ENCODE measurements around the gene TACO1.

TACO1 gene

GRCh38 chr17:63600569-63601438 is at the start of gene TACO1:
TSS of gene TACO1 (plus strand) at chr17:63600895. CDS start at chr17:63601084, 189 bp downstream.
- peak; percentile 59 for DNase-seq

GRCh38 chr17:63552211-63552610 is 48.5 kb upstream of the TACO1 start:
- DNase-seq: no peak

- DNase-seq: no peak
Observed at GRCh38 chr17:63555500-63556156, 45.1 kb upstream of the TACO1 start.

- no peak for DNase-seq
Observed at GRCh38 chr17:63557416-63557815, 43.3 kb upstream of the TACO1 start.

- DNase-seq: no peak
Observed at GRCh38 chr17:63558441-63558840, 42.3 kb upstream of the TACO1 start.

- DNase-seq: no peak
Observed at GRCh38 chr17:63561819-63562218, 38.9 kb upstream of the TACO1 start.

- DNase-seq: no peak
Observed at GRCh38 chr17:63563339-63563738, 37.4 kb upstream of the TACO1 start.

- no peak for DNase-seq
Observed at GRCh38 chr17:63564562-63564961, 36.1 kb upstream of the TACO1 start.

- no peak for DNase-seq
Observed at GRCh38 chr17:63567229-63567628, 33.5 kb upstream of the TACO1 start.

GRCh38 chr17:63568563-63568962 is 32.1 kb upstream of the TACO1 start:
- DNase-seq: no peak

- no peak for DNase-seq
Observed at GRCh38 chr17:63571632-63572310, 28.9 kb upstream of the TACO1 start.

GRCh38 chr17:63573634-63574033 is 27.1 kb upstream of the TACO1 start:
- DNase-seq: no peak

GRCh38 chr17:63578027-63578768 is 22.5 kb upstream of the TACO1 start:
- DNase-seq: no peak

GRCh38 chr17:63578769-63579111 is 22.0 kb upstream of the TACO1 start:
- no peak for DNase-seq

- DNase-seq: no peak
Observed at GRCh38 chr17:63579633-63580032, 21.1 kb upstream of the TACO1 start.

GRCh38 chr17:63587770-63588169 is 12.9 kb upstream of the TACO1 start:
- no peak for DNase-seq

GRCh38 chr17:63588797-63589196 is 11.9 kb upstream of the TACO1 start:
- no peak for DNase-seq

- no peak for DNase-seq
Observed at GRCh38 chr17:63589646-63590045, 11.0 kb upstream of the TACO1 start.

GRCh38 chr17:63592797-63593196 is 7.9 kb upstream of the TACO1 start:
- DNase-seq: no peak

GRCh38 chr17:63595132-63595531 is 5.6 kb upstream of the TACO1 start:
- DNase-seq: no peak

- no peak for DNase-seq
Observed at GRCh38 chr17:63596856-63597586, 3.7 kb upstream of the TACO1 start.

GRCh38 chr17:63598281-63598680 is 2.4 kb upstream of the TACO1 start:
- no peak for DNase-seq
